ENCODE measurements around the gene PHIP.
"Not testable (repeated sequence)": the region's sequence is repeated elsewhere in the genome, so short reads cannot be mapped to it uniquely, and the experiment has no call there.

Gene PHIP
- 88.2 to 196 reads per million in 2 experiments for total RNA-seq

- peak; percentile 88 for DNase-seq (ENCODE audit: low read depth)
These were observed at the start of gene PHIP for GRCh38 chr6:79078075-79078969. TSS of gene PHIP (minus strand) at chr6:79078254. CDS start at chr6:79078068, 186 bp downstream.

- DNase-seq (ENCODE audit: low read depth): no peak
These were observed 49.6 kb upstream of the PHIP start for GRCh38 chr6:79127660-79128059.

GRCh38 chr6:79119217-79119616, 41.2 kb upstream of the PHIP start:
- no peak for DNase-seq (ENCODE audit: low read depth)

- no peak for DNase-seq (ENCODE audit: low read depth)
These were observed 39.7 kb upstream of the PHIP start for GRCh38 chr6:79117752-79118151.

GRCh38 chr6:79115553-79116182, 37.6 kb upstream of the PHIP start:
- no peak for DNase-seq (ENCODE audit: low read depth)

- no peak for DNase-seq (ENCODE audit: low read depth)
These were observed 33.5 kb upstream of the PHIP start for GRCh38 chr6:79111549-79111948.

GRCh38 chr6:79101164-79101563, 23.1 kb upstream of the PHIP start:
- DNase-seq (ENCODE audit: low read depth): no peak

GRCh38 chr6:79100304-79100703, 22.2 kb upstream of the PHIP start:
- DNase-seq (ENCODE audit: low read depth): no peak

- no peak for DNase-seq (ENCODE audit: low read depth)
These were observed 16.9 kb upstream of the PHIP start for GRCh38 chr6:79094938-79095337.

GRCh38 chr6:79091801-79092200, 13.7 kb upstream of the PHIP start:
- not testable (repeated sequence) for DNase-seq (ENCODE audit: low read depth)

- no peak for DNase-seq (ENCODE audit: low read depth)
These were observed 11.7 kb upstream of the PHIP start for GRCh38 chr6:79089552-79090404.

GRCh38 chr6:79084693-79085092, 6.6 kb upstream of the PHIP start:
- no peak for DNase-seq (ENCODE audit: low read depth)

GRCh38 chr6:79082304-79082703, 4.2 kb upstream of the PHIP start:
- DNase-seq (ENCODE audit: low read depth): no peak

GRCh38 chr6:79081663-79082062, 3.6 kb upstream of the PHIP start:
- no peak for DNase-seq (ENCODE audit: low read depth)

- DNase-seq (ENCODE audit: low read depth): no peak
These were observed 1.5 kb upstream of the PHIP start for GRCh38 chr6:79079561-79080041.

GRCh38 chr6:79077715-79078074, 359 bp downstream of the PHIP start:
- DNase-seq (ENCODE audit: low read depth): peak; percentile 25

- DNase-seq (ENCODE audit: low read depth): peak; percentile 79
These were observed 1.0 kb downstream of the PHIP start for GRCh38 chr6:79076782-79077641.

- no peak for DNase-seq (ENCODE audit: low read depth)
These were observed 1.9 kb downstream of the PHIP start for GRCh38 chr6:79076160-79076559.

GRCh38 chr6:79073888-79074287, 4.2 kb downstream of the PHIP start:
- DNase-seq (ENCODE audit: low read depth): no peak

- no peak for DNase-seq (ENCODE audit: low read depth)
These were observed 5.3 kb downstream of the PHIP start for GRCh38 chr6:79072640-79073181.

GRCh38 chr6:79071547-79071946, 6.5 kb downstream of the PHIP start:
- no peak for DNase-seq (ENCODE audit: low read depth)
